HG02588 (cell line): Measurements from ENCODE around the gene HLA-DQB2.
"Not testable (repeated sequence)": the region's sequence is repeated elsewhere in the genome, so short reads cannot be mapped to it uniquely, and the experiment has no call there.

ENCODE experiments used
- ATAC-seq: cut with Tn5 transposase; IDR thresholded peaks from one replicate; pipeline ENCODE4 v1.9.1; 2021; ENCODE audit warnings: mild to moderate bottlenecking, moderate library complexity; ENCODE audit not compliant: unreplicated experiment

Gene HLA-DQB2

DNA sequence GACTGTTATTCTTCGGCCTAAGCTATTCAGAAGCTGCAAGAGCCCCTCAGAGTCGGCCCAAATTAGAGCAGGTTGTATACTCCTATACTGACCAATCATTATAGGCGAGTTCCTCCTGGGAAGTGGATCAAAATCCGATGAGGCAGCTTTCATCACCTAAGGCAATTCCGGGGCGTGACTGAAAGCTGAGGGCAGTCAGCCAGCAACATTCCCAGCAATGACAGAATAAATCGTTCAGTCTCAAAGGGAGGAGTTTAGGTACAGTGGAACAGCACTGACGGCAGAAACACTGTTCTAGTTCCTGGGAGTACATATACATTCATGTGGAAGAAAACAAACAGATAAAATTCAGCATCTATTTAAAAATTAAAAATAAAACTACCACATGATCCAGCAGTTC, 10.8 kb downstream of the HLA-DQB2 start:
- no peak for ATAC-seq

- ATAC-seq, result not testable (repeated sequence)
Observed at GRCh38 chr6:32745649-32746048, 17.7 kb downstream of the HLA-DQB2 start.

- no peak for ATAC-seq
Observed at GRCh38 chr6:32744776-32745175, 18.6 kb downstream of the HLA-DQB2 start.

- ATAC-seq, result no peak
Observed at GRCh38 chr6:32742374-32742773, 21.0 kb downstream of the HLA-DQB2 start.

- no peak for ATAC-seq
Observed at GRCh38 chr6:32741031-32741960, 22.0 kb downstream of the HLA-DQB2 start, which contains the start of gene HLA-DQA2. TSS of gene HLA-DQA2 (plus strand) at chr6:32741391. CDS start at chr6:32741444, 53 bp downstream.

- no peak for ATAC-seq
Observed at GRCh38 chr6:32738126-32738525, 25.2 kb downstream of the HLA-DQB2 start.

DNA sequence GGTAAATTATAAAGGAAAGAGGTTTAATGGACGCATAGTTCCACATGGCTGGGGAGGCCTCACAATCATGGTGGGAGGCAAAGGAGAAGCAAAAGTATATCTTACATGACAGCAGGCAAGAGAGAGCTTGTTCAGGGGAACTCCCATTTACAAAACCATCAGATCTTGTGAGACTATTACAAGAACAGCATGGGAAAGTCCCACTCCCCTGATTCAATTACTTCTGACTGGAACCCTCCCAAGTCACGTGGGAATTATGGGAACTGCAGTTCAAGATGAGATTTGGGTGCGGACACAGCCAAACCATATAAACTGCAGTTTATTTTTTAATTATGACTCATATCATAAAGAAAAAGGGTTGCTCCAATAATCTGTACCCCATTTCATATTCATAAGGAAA, 44.5 kb downstream of the HLA-DQB2 start:
- ATAC-seq, result no peak

DNA sequence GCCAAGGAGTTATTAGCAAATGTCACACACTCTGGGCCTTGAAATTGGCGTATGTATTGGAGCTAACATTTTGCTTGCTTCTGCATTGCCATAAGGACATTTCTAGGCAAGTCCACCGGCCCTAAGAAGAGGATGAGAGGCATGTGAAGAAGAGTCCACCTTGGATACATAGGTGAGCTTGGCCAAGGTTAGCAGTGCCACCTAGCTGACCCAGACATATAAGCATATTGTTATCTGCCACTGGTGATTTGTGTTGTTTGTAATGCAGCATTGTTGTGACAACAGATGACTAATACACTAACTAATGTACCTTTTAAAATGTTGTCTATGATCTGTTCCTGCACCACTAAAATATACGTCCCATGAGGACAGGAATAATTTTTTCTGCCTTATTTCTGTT, 46.9 kb downstream of the HLA-DQB2 start:
- no peak for ATAC-seq

- no peak for ATAC-seq
Observed at GRCh38 chr6:32713241-32713640, 50.1 kb downstream of the HLA-DQB2 start.

DNA sequence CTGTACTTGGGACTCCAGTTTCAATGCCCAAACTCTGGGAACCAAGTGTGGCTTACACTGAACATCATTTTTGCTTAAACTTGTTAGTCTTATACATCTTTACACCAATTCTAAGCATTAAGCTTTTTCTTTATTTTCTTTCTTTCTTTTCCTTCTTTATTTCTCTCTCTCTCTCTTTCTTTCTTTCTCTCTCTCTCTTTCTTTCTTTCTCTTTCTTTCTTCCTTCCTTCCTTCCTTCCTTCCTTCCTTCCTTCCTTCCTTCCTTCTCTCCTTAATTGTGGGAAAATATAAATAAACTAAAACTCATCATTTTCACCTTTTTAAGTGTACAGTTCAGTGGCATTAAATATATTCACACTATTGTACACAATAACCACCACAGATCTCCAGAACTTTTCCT, 53.7 kb downstream of the HLA-DQB2 start:
- no peak for ATAC-seq
